ENCODE data around the gene PMS1. TPM values are rescaled to one million over a fixed set of nuclear protein-coding genes. Genes with fewer than 3 reads are reported as not detected.

Gene PMS1
- total and polyA plus RNA-seq, 3 donors from 2014 or later = 39.5 to 81.8 (median 69.3) TPM

DNA sequence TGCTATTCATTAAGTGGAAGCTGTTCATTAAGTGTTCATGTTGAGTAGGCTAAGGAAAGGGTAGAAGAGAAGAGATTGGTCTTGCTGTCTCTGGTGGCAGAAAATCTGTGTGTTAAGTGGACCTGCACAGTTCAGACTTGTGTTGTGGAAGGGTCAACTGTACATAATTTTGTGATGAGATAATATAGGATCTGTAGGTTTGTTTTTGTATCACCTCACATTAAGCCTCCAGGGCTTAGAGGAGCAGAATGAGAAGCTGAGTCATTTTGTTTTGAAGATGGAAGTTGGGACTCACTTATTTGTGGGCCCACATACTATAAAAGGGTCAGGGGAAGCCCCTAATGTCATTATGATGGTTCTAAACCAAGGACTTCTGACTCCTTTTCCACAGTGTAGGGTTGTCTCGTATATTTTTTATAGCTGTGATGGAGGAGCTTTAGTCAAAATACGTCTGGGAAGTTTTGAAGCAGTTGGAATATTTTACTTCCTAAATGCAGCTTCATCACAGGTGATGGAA is 18.2 kb downstream of the PMS1 start:
- H3K4me3 ChIP-seq = no peak overlapping the region
- H3K4me1 ChIP-seq = peaks cover 16% of the 10 kb centered on the region
- no peak for DNase-seq
- no peak for TF ChIP-seq POLR2A (IDR thresholded peaks at IDR 0.05)
- TF ChIP-seq, protein P1, sequence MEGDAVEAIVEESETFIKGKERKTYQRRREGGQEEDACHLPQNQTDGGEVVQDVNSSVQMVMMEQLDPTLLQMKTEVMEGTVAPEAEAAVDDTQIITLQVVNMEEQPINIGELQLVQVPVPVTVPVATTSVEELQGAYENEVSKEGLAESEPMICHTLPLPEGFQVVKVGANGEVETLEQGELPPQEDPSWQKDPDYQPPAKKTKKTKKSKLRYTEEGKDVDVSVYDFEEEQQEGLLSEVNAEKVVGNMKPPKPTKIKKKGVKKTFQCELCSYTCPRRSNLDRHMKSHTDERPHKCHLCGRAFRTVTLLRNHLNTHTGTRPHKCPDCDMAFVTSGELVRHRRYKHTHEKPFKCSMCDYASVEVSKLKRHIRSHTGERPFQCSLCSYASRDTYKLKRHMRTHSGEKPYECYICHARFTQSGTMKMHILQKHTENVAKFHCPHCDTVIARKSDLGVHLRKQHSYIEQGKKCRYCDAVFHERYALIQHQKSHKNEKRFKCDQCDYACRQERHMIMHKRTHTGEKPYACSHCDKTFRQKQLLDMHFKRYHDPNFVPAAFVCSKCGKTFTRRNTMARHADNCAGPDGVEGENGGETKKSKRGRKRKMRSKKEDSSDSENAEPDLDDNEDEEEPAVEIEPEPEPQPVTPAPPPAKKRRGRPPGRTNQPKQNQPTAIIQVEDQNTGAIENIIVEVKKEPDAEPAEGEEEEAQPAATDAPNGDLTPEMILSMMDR (IDR thresholded peaks at IDR 0.05) = no peak
- no peaks in the 10 kb centered on the region for H3K9me3 ChIP-seq
- no peaks in the 10 kb centered on the region for H3K36me3 ChIP-seq (ENCODE audit: low read depth, missing control alignments)
- H3K27ac ChIP-seq = no peak overlapping the region
- intact Hi-C loops (cut with DNase I; ENCODE audit: low total_unique reads) = no loop called here
- WGBS, 2 donors = 89 to 90% methylated on average over 2 of the region's 2 CpGs
- H3K27me3 ChIP-seq = no peaks in the 10 kb centered on the region

DNA sequence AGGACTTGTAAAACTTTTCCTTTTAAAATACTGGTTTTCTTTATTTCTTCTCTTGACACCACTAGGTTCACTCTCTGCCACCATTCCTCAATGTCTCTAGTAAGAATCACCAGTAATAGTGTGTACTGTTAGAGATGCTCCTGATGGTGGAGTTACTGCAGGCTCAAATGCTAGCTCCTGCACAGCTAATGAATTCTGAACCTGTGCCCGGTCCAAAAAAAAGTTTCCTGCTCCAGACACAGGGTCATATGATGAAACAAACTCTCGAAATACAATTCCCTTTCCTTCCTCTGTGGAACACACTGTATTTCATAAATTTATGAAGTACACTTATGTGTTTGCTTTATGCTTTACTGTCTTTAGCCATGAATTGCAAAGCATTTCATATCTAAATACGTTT is 19.2 kb downstream of the PMS1 start:
- H3K4me3 ChIP-seq = no peak overlapping the region
- peaks cover 8% of the 10 kb centered on the region for H3K4me1 ChIP-seq
- TF ChIP-seq, protein P1 (IDR thresholded peaks at IDR 0.05) = no peak
- TF ChIP-seq POLR2A (IDR thresholded peaks at IDR 0.05) = no peak
- H3K36me3 ChIP-seq (ENCODE audit: low read depth, missing control alignments) = no peaks in the 10 kb centered on the region
- WGBS, 2 donors = 60 to 64% methylated on average over 3 of the region's 3 CpGs
- intact Hi-C loops (cut with DNase I; ENCODE audit: low total_unique reads) = no loop called here
- DNase-seq = peak; percentile 63
- no peak overlapping the region for H3K27ac ChIP-seq
- no peaks in the 10 kb centered on the region for H3K9me3 ChIP-seq
- no peaks in the 10 kb centered on the region for H3K27me3 ChIP-seq

DNA sequence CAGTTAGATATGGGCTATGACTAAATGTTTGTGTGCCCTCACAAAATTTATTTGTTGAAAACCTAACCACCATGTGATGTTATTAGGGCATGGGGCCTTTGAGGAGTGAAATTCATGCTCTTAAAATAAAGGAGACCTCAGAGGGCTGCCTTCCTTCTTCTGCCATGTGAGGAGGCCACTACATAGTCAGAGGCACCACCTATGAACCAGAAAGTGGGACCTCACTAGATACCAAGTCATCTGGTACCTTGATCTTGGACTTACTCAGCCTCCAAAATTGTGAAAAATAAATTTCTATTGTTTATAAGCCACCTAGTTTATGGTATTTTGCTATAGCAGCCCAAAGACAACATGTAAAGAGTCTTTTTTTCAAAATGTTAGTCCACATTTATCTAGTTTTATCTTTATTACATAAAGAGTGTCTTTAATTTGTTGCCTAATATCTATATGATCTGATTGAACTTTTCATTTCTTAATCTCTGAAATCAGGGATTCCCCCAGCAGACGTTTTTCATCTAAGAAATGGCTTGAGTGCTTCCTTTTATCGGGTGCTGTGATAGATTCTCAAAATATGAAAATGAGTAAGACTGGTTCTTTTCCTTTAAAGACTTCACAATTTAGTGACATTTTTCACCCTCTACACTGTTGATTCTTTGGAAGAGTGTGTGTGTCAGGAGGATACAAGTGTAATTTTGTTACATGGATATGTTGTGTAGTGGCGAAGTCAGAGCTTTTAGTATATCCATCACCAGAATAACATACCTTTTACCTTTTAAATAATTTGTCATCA is 34.2 kb downstream of the PMS1 start:
- Histone ChIP-seq H3K9me3 (no peaks in the 10 kb centered on the region), H3K4me3 (no peak overlapping the region), H3K4me1 (no peaks in the 10 kb centered on the region), H3K27ac (no peak overlapping the region), H3K27me3 (no peaks in the 10 kb centered on the region), H3K36me3 (ENCODE audit: low read depth, missing control alignments) (no peaks in the 10 kb centered on the region)
- intact Hi-C loops (cut with DNase I; ENCODE audit: low total_unique reads) = no loop called here
- 88 to 90% methylated on average over 3 of the region's 3 CpGs for WGBS, 2 donors
- no peak for DNase-seq
- TF ChIP-seq, protein P1 (IDR thresholded peaks at IDR 0.05) = no peak
- no peak for TF ChIP-seq POLR2A (IDR thresholded peaks at IDR 0.05)

DNA sequence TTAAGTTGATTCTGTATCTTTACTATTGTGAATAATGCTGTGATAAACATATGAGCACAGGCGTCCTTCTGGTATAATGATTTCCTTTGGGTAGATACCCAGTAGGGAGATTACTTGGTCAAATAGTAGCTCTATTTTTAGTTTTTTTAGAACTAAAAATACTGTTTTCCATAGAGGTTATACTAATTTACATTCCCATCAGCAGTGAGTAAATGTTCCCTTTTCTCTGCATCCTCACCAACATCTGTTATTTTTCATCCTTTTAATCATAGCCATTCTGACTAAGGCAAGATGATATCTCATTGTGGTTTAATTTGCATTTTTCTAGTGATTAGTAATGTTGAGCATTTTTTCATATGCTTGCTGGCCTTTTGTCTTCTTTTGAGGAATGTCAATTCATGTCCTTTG is 35.1 kb downstream of the PMS1 start:
- H3K4me3 ChIP-seq = no peak overlapping the region
- H3K27ac ChIP-seq = no peak overlapping the region
- H3K36me3 ChIP-seq (ENCODE audit: low read depth, missing control alignments) = no peaks in the 10 kb centered on the region
- H3K9me3 ChIP-seq = no peaks in the 10 kb centered on the region
- TF ChIP-seq, protein P1 (IDR thresholded peaks at IDR 0.05) = no peak
- no peak for TF ChIP-seq POLR2A (IDR thresholded peaks at IDR 0.05)
- intact Hi-C loops (cut with DNase I; ENCODE audit: low total_unique reads) = no loop called here
- no peak for DNase-seq
- WGBS, 2 donors = 93 to 94% methylated on average over 1 of the region's 1 CpG
- H3K4me1 ChIP-seq = no peaks in the 10 kb centered on the region
- no peaks in the 10 kb centered on the region for H3K27me3 ChIP-seq

Measured in testis (tissue), 3 donors.